DOHH2 (cell line): ENCODE results near the gene TMC4.

Experiments
- H3F3A ChIP-seq: fragments of 200-600 bp; sonication (generic), shearing (Covaris generic); 2 replicates; pipeline ENCODE4 v1.6.0; 2016; ENCODE audit warnings: antibody characterized with exemption, mild to moderate bottlenecking; ENCODE audit not compliant: control insufficient read depth, insufficient read depth
- H3K27ac ChIP-seq: fragments of 200-600 bp; sonication (generic); 2 replicates; pipeline ENCODE4 v1.5.1; 2014; ENCODE audit warnings: low read depth, mild to moderate bottlenecking, low read length, moderate library complexity
- H3K27me3 ChIP-seq: fragments of 200-600 bp; sonication (generic); 2 replicates; pipeline ENCODE4 v1.6.1; 2014; ENCODE audit warnings: mild to moderate bottlenecking, low read length, mixed read lengths; ENCODE audit not compliant: control insufficient read depth
- H3K36me3 ChIP-seq: fragments of 200-600 bp; sonication (generic); 2 replicates; pipeline ENCODE4 v1.6.1; 2014; ENCODE audit warnings: mild to moderate bottlenecking, low read length, moderate library complexity, mixed read lengths; ENCODE audit not compliant: control insufficient read depth
- H3K4me1 ChIP-seq: fragments of 200-600 bp; sonication (generic); 2 replicates; pipeline ENCODE4 v1.6.1; 2014; ENCODE audit warnings: mild to moderate bottlenecking, low read length, mixed read lengths; ENCODE audit not compliant: control insufficient read depth
- H3K4me2 ChIP-seq: fragments of 200-600 bp; sonication (generic); 2 replicates; pipeline ENCODE4 v1.6.0; 2014; ENCODE audit warnings: mild to moderate bottlenecking, low read length, moderate library complexity
- H3K4me3 ChIP-seq: fragments of 200-600 bp; sonication (generic); 2 replicates; pipeline ENCODE4 v1.5.1; 2014; ENCODE audit warnings: mild to moderate bottlenecking, low read length, mixed read lengths
- H3K79me2 ChIP-seq: fragments of 200-600 bp; sonication (generic); 2 replicates; pipeline ENCODE4 v1.6.1; 2014; ENCODE audit warnings: mild to moderate bottlenecking, low read length, mixed read lengths; ENCODE audit not compliant: control insufficient read depth
- H3K9me2 ChIP-seq: fragments of 200-600 bp; sonication (generic); replicated peaks from 2 replicates; pipeline ENCODE4 v1.6.1; 2014; ENCODE audit warnings: mild to moderate bottlenecking, low read length, mixed read lengths; ENCODE audit not compliant: control insufficient read depth
- H3K9me3 ChIP-seq: fragments of 200-600 bp; sonication (generic); 2 replicates; pipeline ENCODE4 v1.6.1; 2014; ENCODE audit warnings: antibody characterized with exemption, low read length, mixed read lengths; ENCODE audit not compliant: control insufficient read depth, insufficient read depth
- H4K20me1 ChIP-seq: fragments of 200-600 bp; sonication (generic); 2 replicates; pipeline ENCODE4 v1.6.0; 2014; ENCODE audit warnings: low read depth, mild to moderate bottlenecking, antibody characterized with exemption, low read length, moderate library complexity; ENCODE audit not compliant: control insufficient read depth, insufficient read depth
- CTCF ChIP-seq: fragments of 200-600 bp; sonication (generic); IDR thresholded peaks from one replicate; pipeline ENCODE4 v1.5.1; 2014; ENCODE audit warnings: antibody characterized with exemption, mild to moderate bottlenecking, low read depth, low read length; ENCODE audit not compliant: poor library complexity, severe bottlenecking
- EZH2phosphoT487 ChIP-seq: fragments of 200-600 bp; sonication (generic); IDR thresholded peaks from 2 replicates; pipeline ENCODE4 v1.6.1; 2017; ENCODE audit warnings: borderline replicate concordance, mild to moderate bottlenecking, antibody characterized with exemption, low read length, moderate library complexity, mixed read lengths

TMC4 gene

DNA sequence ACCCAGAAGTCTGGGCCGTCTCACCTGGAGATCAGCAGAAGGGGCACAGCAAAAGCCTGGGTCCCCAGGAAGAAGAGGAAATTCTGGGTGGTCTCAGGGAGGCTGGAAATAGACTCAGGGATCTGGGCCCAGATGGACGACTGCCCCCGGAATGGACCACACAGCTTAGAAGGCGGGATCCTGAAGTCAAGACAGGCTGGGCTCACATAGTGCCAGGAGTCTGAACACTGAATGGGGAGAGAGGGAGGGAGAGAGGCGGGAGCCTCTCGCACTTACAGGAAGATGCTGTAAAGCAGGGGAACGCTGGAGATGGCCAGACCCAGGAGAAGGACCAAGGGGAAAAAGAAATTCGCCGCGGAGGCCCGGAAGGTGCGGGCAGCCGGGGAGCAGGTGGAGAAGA is 12.1 kb downstream of the TMC4 start:
- Histone ChIP-seq H3K27ac (no peak overlapping the region), H3F3A (peaks cover 3% of the 10 kb centered on the region; the same call in 1 of the 2 replicates), H3K4me2 (peak overlapping the region; percentile 93), H3K4me3 (peak overlapping the region; percentile 98), H3K36me3 (peaks cover 18% of the 10 kb centered on the region), H3K79me2 (peaks cover 28% of the 10 kb centered on the region), H3K9me3 (no peaks in the 10 kb centered on the region), H3K4me1 (peaks cover 34% of the 10 kb centered on the region), H4K20me1 (peaks cover 5% of the 10 kb centered on the region), H3K9me2 (no peaks in the 10 kb centered on the region), H3K27me3 (no peaks in the 10 kb centered on the region)
- TF ChIP-seq CTCF (no peak), EZH2phosphoT487 (no peak)

- no peaks in the 10 kb centered on the region for H3K27me3 ChIP-seq
- H3K27ac ChIP-seq: peak overlapping the region; percentile 54
- H3F3A ChIP-seq: peaks cover 3% of the 10 kb centered on the region; the same call in 1 of the 2 replicates
- no peak for TF ChIP-seq CTCF
- TF ChIP-seq EZH2phosphoT487: no peak
- H4K20me1 ChIP-seq: peaks cover 5% of the 10 kb centered on the region
- H3K4me1 ChIP-seq: peaks cover 34% of the 10 kb centered on the region
- peak overlapping the region; percentile 98 for H3K4me3 ChIP-seq
- no peaks in the 10 kb centered on the region for H3K9me2 ChIP-seq
- H3K79me2 ChIP-seq: peaks cover 28% of the 10 kb centered on the region
- peaks cover 23% of the 10 kb centered on the region for H3K36me3 ChIP-seq
- no peaks in the 10 kb centered on the region for H3K9me3 ChIP-seq
- peak overlapping the region; percentile 93 for H3K4me2 ChIP-seq
Observed at GRCh38 chr19:54160182-54160811, 12.7 kb downstream of the TMC4 start.

GRCh38 chr19:54159352-54160181 is 13.4 kb downstream of the TMC4 start, which contains the start of gene LENG1:
Gene LENG1 (minus strand): TSS chr19:54159721. CDS start chr19:54159695, 26 bp downstream.
- H3K9me2 ChIP-seq: no peaks in the 10 kb centered on the region
- peaks cover 28% of the 10 kb centered on the region for H3K79me2 ChIP-seq
- H3K27me3 ChIP-seq: no peaks in the 10 kb centered on the region
- H3F3A ChIP-seq: peaks cover 3% of the 10 kb centered on the region; the same call in 1 of the 2 replicates
- peak within 1 kb of the TSS; percentile 97 for H3K4me2 ChIP-seq
- peaks cover 34% of the 10 kb centered on the region for H3K4me1 ChIP-seq
- H3K9me3 ChIP-seq: no peaks in the 10 kb centered on the region
- peak within 1 kb of the TSS; percentile 75 for H3K27ac ChIP-seq
- no peak for TF ChIP-seq EZH2phosphoT487
- TF ChIP-seq CTCF: peak; percentile 58
- peaks cover 5% of the 10 kb centered on the region for H4K20me1 ChIP-seq
- peaks cover 30% of the 10 kb centered on the region for H3K36me3 ChIP-seq
- H3K4me3 ChIP-seq: peak within 1 kb of the TSS; percentile 98
